ENCODE results near the gene PCDHB14.

DNA sequence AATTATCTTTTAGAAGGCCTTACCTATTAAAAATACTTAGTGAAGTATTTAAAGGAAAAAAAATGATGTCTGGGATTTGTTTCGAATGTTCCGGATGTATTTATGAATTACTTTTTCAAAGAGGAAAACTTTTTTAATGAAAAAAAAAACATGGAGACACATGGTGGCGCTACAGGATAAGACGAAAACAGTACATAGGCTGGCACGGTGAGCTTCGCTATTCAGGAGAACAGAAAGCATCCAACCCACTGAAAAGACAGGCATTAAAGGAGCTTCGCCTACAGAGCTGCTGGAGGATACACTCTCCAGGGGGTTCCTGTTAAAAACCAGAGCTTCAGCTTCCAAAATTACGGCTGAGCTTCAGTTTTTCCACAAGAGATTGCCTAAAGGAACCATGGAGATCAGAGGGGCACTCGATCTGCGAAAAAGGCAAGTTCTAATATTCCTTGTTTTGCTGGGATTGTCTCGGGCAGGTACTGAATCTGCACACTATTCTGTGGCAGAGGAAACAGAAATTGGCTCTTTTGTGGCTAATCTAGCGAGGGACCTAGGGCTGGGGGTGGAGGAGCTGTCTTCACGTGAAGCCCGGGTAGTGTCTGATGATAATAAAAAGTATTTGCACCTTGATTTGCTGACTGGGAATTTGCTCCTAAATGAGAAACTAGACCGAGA lies at the start of gene PCDHB14:
- TF ChIP-seq POLR2AphosphoS5 (IDR thresholded peaks at IDR 0.05; ENCODE audit: low read depth, low read length): no peak
- TF ChIP-seq TAF1 (IDR thresholded peaks at IDR 0.05; ENCODE audit: borderline replicate concordance, insufficient read depth, low read length): no peak

Data from PFSK-1 (cell line).